WI38 (cell line): Measurements from ENCODE around the gene COL4A1.

Experiments used
- H3K4me3 ChIP-seq: 2 replicates; pipeline ENCODE4 v1.5.1; 2011; ENCODE audit warnings: low read depth, mild to moderate bottlenecking, control low read depth, low read length
- TF ChIP-seq, protein P1 (sequence below): IDR thresholded peaks from 2 replicates; pipeline ENCODE4 v1.5.1; 2012; ENCODE audit warnings: low read depth, mild to moderate bottlenecking, control low read depth, low read length

COL4A1 gene

DNA sequence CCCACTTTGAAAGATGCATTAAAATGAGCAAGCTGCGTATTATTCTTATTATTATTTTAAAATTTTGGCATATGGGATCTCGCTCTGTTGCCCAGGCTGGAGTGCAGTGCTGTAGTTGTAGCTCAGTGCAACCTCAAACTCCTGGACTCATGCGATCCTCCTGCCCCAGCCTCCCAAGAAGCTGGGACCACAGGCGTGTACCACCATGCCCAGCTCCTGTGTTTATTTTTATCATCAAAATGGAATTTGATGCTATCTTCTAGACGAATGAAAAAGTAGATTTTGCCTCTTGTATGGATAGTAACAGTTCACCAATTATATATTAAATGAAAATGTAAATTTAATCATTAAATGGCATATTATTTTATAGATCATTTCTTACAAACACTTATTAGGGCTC lies 43.6 kb downstream of the COL4A1 start:
- TF ChIP-seq, protein P1, sequence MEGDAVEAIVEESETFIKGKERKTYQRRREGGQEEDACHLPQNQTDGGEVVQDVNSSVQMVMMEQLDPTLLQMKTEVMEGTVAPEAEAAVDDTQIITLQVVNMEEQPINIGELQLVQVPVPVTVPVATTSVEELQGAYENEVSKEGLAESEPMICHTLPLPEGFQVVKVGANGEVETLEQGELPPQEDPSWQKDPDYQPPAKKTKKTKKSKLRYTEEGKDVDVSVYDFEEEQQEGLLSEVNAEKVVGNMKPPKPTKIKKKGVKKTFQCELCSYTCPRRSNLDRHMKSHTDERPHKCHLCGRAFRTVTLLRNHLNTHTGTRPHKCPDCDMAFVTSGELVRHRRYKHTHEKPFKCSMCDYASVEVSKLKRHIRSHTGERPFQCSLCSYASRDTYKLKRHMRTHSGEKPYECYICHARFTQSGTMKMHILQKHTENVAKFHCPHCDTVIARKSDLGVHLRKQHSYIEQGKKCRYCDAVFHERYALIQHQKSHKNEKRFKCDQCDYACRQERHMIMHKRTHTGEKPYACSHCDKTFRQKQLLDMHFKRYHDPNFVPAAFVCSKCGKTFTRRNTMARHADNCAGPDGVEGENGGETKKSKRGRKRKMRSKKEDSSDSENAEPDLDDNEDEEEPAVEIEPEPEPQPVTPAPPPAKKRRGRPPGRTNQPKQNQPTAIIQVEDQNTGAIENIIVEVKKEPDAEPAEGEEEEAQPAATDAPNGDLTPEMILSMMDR: no peak

DNA sequence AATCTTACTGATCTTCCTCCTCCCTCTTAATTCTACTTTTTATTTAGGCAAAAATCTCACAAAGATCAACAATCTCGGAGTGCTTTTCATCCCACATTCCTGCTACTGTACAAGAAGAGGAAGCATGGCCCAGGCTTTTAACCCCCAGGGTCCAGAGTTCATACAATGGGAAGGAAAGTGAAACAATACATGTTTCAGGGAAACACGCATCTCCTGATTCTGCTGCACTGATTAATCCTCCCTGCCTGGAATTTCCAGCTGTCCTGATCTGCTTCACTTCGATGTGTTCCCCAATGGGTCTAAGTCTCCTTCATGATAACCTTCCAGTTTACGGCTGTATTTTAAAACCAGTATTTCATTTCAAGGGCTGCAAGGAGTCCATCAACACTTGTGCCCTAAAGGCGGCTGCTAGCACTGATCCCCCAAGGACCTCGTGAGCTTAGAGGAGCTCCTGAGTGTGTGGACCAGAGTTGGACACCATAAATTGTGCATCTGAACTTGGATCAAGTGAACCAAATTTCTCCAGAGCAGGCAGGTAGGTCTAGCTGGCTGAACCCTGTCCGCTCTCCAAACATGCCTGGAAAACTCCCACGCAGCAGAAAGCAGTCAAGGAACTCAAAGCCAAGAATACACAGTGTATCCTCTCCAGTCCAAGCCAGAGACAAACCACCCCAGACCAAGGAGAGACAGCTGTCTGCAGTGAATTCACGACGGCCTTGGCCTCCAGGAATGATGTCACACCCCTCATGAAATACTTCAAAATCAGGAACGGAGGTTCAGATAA lies 44.3 kb downstream of the COL4A1 start:
- TF ChIP-seq, protein P1: no peak
- no peak overlapping the region for H3K4me3 ChIP-seq

More for the DNA sequence above, 43.6 kb downstream of the COL4A1 start:
- no peak overlapping the region for H3K4me3 ChIP-seq

DNA sequence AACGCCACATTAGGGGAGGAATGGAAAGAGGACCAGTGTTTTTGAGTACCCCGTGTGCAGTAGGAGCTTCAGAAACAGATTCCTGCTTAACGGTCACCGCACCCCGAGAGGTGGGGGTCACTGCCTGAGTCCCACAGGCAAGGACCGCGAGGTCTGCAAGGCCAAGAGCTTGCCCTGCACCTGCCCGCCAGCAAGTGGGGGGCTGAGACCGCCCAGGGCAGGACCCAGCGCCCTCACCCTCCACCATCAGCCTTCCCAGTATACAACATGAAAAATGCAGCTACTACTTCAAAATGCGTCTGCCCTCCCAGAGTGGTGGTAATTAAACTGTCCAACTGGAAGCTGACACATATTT lies 44.9 kb downstream of the COL4A1 start:
- TF ChIP-seq, protein P1: no peak
- H3K4me3 ChIP-seq: no peak overlapping the region

DNA sequence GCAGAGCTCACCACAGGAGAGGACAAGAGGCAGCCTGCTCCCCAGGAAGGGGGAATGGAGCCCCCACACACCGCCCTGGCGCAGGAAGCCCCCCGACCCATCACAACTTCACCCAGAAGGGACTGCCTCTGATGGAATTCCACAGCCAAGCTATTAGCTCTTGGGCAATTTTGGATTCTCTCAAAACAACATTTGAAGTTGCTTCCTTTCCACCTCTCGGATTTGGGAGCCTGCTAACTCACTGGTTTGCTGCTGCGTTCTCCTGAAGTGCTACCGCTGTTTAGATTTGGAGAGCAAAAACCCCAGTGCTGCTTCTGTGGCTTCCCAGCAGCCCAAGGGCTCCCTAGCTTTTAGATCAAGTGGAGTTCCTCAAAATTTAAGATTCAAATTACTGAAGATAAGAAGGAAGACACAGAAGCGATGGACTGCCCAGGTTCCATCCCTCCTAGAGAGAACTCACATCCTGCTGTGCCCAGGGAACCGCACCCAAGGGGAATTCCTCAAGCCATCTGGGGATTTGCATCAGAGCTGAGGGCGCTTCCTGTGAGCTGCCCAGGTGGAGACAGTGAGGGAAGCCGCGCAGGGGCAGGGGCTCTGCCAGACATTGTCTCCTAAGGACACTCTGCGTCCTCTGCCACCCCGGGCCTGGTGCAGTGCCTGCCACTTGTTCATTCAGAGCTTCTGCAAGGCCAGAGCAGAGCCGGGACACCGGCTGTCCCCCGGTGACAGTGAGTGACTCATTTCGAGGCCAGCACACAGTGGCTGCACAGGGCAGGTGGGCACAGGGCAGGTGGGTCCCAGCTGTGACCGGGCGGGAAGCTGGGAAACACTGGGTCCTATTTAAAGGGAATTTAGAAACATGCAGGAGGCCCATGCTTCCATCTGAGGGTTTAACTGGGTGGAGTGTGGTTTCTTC lies 45.5 kb downstream of the COL4A1 start:
- no peak overlapping the region for H3K4me3 ChIP-seq
- TF ChIP-seq, protein P1: no peak

DNA sequence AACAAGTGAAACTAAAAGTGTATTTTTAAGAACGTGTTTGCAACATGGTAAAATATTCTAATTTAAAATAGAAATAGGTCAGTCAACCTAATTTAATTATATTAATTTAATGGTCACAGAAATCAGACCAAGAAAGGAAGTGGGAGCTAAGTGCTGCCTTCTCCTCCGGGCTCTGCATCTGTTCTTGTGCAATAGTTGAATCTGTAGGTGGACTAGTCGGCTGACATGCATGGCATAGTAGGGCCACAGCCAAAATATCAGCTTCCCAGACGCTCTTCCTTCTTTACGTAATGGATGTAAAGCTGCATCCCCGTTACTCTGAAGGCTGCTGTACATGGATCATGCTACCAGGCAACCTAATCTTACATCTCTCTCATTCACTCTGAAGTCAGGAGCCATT lies 47.3 kb downstream of the COL4A1 start:
- no peak overlapping the region for H3K4me3 ChIP-seq
- TF ChIP-seq, protein P1: no peak

DNA sequence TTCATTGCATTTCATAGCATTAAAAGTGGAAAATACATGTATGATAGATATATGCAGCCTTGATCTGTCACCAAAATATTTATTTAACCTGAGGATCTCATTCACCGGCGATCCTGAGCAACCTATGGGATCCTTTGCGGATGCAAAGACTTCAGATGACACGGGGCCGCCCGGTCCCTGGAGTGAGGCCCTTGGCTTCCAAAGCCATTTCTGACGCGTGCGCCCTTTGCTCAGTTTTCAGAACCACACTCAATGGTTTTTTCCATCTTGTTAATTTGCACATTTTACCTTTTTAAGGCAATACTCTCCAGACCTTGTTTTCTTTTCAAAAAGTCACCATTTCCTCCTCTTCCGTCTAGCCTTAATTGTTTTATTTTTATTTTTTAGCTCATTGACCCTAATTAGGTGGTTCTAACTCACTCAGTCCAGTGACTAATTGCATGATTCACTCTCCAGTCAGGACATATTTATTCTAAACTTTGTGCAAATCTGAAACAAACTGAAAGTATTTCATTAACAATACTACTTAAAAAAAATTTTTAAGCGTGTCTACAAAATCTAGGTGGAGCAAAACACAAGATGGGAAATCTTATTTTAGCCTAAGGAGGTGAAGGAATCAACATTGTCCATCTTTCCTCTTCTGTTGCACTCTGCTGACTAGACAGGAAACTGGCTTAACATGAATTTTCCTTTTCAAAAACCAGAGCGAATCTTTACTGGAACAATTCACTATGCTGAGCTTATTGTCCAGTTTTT lies 47.9 kb downstream of the COL4A1 start:
- TF ChIP-seq, protein P1: no peak
- H3K4me3 ChIP-seq: 0 out of 2 replicates have a peak overlapping the region, but pooled peaks have one; percentile 11
